ENCODE results near the gene OVCA2.

- TF ChIP-seq CTCF (IDR thresholded peaks at IDR 0.05) (no peak), POLR2AphosphoS5 (IDR thresholded peaks at IDR 0.05) (no peak), EP300 (IDR thresholded peaks at IDR 0.05) (no peak), POLR2A (IDR thresholded peaks at IDR 0.05) (no peak)
These were observed 48.4 kb downstream of the OVCA2 start for GRCh38 chr17:2090210-2090641.

All from suprapubic skin (tissue), 4 donors.